Left forelimb (tissue), 1 donor: ENCODE results near the gene ZNF446.
"Not testable (repeated sequence)": the region's sequence is repeated elsewhere in the genome, so short reads cannot be mapped to it uniquely, and the experiment has no call there.

Experiments
- DNase-seq: peaks from one replicate; pipeline ENCODE4 v3.0.0-alpha.2; 2018; ENCODE audit warnings: low spot score

Gene ZNF446

DNA sequence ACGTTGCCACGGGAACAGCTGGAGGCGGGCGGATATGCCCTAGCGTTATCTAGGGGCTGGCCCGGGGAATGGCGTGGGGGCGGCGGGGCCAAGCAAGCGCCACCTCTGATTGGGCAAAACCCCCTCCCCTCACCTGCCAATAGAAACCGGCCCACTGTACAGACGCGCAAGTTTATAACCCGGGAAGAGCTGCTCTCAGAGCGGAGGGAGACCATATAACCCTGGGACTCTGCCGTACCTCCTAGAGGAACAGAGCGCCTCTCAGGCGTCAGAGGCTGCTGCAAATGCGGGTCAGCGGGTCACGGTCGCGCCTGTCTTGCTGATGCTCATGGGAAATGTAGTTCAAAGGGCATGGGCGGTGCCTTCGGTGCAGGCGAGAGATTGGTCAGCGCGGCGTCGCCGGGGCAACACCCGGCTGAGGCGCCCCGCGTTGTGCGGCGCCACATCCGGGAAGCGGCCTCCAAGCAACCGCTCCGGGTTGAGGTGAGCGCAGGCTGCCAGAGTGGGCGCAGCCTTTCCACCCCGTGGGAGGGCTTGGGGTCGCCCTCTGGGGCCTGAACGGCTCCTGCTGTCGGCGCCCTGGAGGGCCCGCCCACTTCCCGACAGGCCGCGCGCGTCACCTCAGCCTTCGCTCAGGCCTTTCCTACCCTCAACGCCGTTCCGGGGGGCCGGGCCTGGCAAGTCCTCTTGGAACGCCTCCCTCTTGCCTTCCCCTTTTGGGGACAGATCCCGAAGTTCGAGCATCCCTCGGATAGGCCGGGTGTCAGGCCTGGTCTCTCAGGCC, at the start of gene ZNF446:
ZNF446 (plus strand) TSS at position 639 of the 784 bp plus-strand sequence. CDS start 867 bp downstream, outside the sequence.
- DNase-seq = peak; percentile 98

DNA sequence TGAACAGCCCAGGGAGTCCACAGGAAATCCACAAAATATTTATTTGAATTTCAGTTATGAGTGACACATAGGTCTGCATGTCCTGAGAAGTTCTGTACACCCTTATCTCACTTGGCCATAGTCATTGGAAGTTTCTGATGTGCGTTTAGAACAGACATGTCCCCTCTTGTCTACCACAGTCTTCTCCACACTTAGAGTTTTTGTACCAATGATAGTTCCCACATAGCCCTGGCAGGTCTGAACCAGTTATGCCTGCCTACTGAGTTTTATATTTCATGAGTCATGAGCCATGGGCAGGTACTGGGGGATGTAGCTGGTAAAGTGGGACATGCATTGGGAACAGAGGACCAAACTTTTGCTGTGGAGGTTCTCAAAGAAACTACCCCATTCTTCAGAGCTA, 47.5 kb upstream of the ZNF446 start:
- DNase-seq = no peak

- no peak for DNase-seq
Measured at GRCh38 chr19:58429745-58430144, 46.4 kb upstream of the ZNF446 start.

- DNase-seq = no peak
Measured at GRCh38 chr19:58434217-58434616, 41.9 kb upstream of the ZNF446 start.

DNA sequence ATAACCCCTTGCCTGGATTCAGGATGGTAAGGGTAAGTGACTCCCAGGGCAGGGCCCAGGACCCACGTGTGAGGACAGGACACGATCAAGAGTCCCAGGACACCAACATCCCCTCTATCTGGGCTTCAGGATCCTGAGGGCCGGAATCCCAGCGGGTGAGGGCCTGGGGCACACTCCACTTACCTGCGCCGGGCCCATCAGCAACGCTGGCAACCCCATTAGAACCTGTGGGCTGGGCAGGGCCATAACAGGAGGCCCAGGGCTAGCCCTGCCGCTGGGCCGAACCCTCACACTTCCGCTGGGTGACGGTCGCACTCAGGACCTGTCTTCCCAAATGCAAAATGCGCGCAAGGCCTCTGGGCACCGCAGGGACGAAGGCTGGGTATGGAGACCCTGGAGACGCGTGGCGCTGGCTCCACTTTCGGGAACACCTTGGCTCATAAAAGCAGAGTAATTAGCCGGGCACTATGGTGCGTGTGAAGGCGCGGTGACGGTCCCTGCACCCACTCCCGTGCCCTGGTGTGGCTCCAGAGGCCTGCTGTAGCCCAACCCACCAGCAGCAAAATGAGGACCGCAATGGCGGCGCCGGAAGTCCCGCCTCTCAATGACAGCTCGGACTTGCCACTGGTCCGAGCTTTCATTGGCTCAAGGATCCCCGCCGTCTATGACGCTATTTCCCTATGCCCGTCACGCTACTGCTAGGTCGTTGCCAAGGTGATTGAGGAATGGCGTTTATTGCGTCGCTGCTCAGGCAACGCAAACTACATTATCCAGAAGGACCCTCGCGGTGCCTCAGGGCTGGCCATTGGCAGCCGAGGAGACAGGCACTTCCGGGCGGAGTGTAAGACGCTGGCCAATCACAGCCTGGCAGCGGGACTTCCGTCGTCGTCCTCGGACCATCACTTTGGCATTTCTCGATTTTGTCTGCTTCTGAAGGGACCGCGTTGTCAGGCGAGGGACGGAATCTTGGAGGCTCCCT, 36.3 kb upstream of the ZNF446 start, which contains the start of gene ZNF132:
ZNF132 (minus strand) TSS at position 578 of the 979 bp plus-strand sequence; CDS start at position 246, 332 bp downstream.
- DNase-seq = peak; percentile 94

DNA sequence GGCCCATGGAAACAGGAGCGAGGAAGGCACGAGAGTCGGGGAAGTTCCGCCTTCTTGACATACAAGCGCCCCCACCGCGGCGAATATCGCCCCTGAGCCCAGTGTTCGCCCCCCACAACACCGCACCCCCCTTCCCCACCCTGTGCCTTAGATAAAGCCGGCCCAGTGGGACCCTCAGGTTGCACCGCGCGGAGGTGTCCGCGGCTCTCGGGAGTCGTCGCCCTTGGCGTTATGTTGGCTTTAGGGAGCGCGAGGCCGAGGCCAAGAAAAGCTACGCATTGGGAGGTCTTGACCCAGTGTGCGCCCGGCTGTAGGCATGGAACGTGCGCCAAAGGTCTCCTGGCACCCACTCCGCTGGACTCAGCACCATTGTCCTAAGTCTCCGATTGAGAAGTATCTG, 35.6 kb upstream of the ZNF446 start:
- no peak for DNase-seq

- not testable (repeated sequence) for DNase-seq
Measured at GRCh38 chr19:58442986-58443385, 33.2 kb upstream of the ZNF446 start.

- DNase-seq = not testable (repeated sequence)
Measured at GRCh38 chr19:58448860-58449259, 27.3 kb upstream of the ZNF446 start.

DNA sequence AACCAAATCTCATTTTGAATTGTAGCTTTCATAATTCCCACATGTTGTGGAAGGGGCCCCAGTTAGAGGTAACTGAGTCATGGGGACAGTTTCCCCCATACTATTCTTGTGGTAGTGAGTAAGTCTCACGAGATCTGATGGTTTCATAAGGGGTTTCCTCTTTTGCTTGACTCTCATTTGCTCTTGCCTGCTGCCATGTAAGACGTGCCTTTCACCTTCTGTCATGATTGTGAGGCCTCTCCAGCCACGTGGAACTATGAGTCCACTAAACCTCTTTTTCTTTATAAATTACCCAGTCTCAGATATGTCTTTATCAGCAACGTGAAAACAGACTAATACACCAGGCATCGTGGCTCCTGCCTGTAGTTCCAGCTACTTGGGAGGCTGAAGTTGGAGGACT, 26.2 kb upstream of the ZNF446 start:
- DNase-seq = not testable (repeated sequence)

GRCh38 chr19:58450856-58451357, 25.2 kb upstream of the ZNF446 start:
- DNase-seq = no peak

- peak; percentile 96 for DNase-seq
Measured at GRCh38 chr19:58451358-58452101, 24.6 kb upstream of the ZNF446 start, which contains the start of gene ZNF324B. ZNF324B (plus strand) TSS chr19:58451622; CDS start chr19:58453702, 2,080 bp downstream.

- DNase-seq = no peak
Measured at GRCh38 chr19:58453743-58454142, 22.4 kb upstream of the ZNF446 start.

GRCh38 chr19:58455306-58455705, 20.8 kb upstream of the ZNF446 start:
- DNase-seq = no peak

GRCh38 chr19:58456111-58456510, 20.0 kb upstream of the ZNF446 start:
- DNase-seq = no peak

DNA sequence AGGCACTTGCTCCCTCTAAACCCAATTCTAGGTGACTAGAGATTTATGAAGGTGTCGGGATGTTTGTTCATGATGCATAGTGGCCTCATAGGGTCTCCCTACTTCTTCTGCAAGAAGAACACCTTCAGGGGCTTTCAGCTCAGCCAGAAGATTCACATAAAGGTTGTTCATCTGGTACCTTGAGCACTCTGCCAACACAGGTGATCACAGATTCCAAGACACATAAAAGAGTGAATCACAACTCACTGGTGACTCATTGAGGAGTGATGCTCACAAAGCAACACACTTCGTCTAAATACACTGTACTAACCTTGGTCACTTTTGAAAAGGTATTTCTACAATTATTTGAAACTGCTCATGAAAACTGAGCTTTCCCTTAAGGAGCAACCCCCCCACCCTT, 16.1 kb upstream of the ZNF446 start:
- DNase-seq = no peak

DNA sequence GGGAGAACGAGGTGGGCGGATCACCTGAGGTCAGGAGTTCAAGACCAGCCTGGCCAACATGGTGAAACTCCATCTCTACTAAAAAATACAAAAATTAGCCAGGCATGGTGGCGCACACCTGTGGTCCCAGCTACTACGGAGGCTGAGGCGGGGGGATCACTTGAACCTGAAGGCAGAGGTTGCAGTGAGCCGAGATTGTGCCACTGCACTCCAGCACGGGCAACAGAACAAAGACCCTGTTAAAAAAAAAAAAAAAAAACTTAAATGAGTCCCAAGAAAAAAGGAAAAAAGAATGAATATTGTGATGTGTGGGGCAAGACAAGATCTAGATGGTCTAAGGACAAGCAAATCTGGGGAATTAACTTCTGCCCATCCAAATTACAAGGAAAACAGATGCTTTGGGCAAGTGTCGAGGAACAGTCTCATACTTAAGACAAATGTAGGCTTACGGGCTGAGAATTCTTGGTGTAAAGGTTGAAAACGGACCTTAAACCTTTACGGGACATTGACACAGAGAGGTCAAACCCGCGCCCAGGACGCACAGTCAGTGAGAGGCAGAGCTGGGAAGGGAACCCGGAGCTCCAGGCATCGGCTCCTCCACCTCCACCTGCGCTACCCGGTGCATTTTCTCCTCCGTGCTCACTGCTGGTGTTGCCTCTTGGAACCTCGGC, 9.9 kb upstream of the ZNF446 start:
- no peak for DNase-seq

DNA sequence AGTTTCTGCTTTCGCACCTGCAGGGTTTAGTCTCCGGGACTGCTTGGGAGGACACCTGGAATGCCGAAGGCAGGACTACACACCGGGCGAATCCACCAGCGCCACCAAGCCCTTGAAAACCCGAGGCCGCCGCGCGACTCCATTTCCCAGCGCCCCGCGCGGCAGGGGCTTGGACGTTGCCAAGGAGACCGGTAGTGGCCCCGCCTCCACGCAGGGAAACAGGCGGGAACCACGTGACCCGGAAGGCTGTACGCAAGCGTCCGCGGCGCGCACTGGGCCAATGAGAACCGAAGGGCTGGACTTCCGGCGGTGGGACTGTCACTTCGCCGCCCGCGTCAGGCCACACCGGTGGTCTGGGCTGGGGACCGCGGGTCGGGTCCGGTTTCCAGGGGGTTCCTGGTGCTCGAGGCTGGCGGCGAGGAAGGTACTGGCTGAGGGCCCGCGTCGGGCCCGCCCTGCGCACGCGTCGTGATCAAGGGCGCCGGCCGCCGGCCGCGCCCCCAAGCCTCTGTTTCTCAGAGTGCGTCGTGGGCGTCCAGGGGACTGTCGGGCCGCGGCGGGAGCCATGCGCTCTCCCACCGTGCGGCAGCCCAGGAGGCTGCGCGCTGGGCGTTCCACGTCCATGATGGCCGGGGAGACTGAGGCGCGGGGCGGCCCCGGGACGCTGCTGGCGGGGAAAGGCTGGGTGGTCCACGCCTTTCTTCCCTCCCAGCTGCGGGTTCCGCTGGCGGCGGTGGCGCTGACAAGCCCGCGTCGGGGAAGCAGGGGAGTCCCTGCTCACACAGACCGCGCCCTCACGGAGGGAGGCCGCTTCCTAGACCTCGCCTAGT, 9.2 kb upstream of the ZNF446 start, which contains the start of gene ZNF324:
ZNF324 (plus strand) TSS at position 321 of the 830 bp plus-strand sequence. CDS start 2,106 bp downstream, outside the sequence.
- peak; percentile 99 for DNase-seq

- DNase-seq = no peak
Measured at GRCh38 chr19:58468216-58468839, 7.8 kb upstream of the ZNF446 start.

DNA sequence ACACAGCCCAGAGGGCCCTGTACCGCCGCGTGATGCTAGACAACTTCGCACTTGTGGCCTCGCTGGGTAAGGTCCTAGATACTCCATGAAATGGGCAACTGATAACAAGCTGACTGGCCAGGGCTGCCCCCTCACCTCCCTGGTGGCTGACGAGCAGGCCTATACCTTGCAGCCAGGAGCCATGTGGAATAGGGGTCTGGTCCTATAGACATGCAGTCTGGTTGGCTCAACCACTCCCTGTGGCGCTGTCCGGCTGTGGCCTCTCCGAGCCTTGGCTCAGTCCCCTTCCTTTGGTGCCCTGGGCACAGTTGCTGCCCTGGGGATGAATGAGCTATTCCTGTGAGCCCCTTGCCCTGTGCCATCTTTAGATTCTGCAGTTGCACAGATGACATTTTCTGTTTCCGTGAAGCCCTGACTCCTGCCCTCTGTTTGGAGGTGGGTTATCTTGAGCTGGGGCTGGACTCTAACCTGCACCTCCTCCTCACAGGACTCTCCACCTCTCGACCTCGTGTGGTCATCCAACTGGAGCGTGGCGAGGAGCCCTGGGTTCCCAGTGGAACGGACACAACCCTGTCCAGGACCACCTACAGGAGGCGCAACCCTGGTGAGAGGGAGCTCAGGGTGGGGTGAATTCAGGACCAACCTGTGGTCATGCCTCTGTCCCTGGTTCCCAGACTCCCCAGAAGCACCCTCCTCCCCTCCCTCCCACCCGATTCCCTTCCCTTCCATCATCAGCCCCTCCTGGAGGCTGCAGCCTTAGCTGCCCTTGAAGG, 6.7 kb upstream of the ZNF446 start:
- DNase-seq = no peak
